SK-N-SH treated with all-trans-retinoic acid at 6 μM for 48 hours (cell line): Measurements from ENCODE around the gene HDGFL2.

Experiments used
- ATAC-seq: fragments of 200-7000 bp; cut with Tn5 transposase; 3 replicates; pipeline ENCODE4 v1.9.1; 2020; ENCODE audit warnings: mild to moderate bottlenecking, moderate library complexity
- ARNTL ChIP-seq: fragments of 450-650 bp; formaldehyde crosslinking; IDR thresholded peaks from 2 replicates; pipeline ENCODE4 v1.5.0; 2020; ENCODE audit warnings: low read depth, mild to moderate bottlenecking, moderate library complexity, borderline replicate concordance
- BACH2 ChIP-seq: fragments of 250-450 bp; sonication (Bioruptor Pico); IDR thresholded peaks from 2 replicates; pipeline ENCODE4 v1.9.0; 2021; ENCODE audit warnings: mild to moderate bottlenecking, borderline replicate concordance
- CREB5 ChIP-seq: fragments of 250-450 bp; sonication (Bioruptor Pico); IDR thresholded peaks from 2 replicates; pipeline ENCODE4 v1.5.1; 2020; ENCODE audit warnings: low read depth, mild to moderate bottlenecking, moderate library complexity
- CSDC2 ChIP-seq: fragments of 250-450 bp; sonication (Bioruptor Pico); IDR thresholded peaks from 2 replicates; pipeline ENCODE4 v1.5.0; 2020; ENCODE audit warnings: mild to moderate bottlenecking, moderate library complexity
- ESRRG ChIP-seq: fragments of 250-450 bp; sonication (Bioruptor Pico); IDR thresholded peaks from 2 replicates; pipeline ENCODE4 v1.6.1; 2021; ENCODE audit warnings: mild to moderate bottlenecking
- GLIS3 ChIP-seq: fragments of 250-450 bp; sonication (Bioruptor Pico); IDR thresholded peaks from 2 replicates; pipeline ENCODE4 v1.5.0; 2020; ENCODE audit warnings: mild to moderate bottlenecking, moderate library complexity
- ISL1 ChIP-seq: fragments of 250-450 bp; sonication (Bioruptor Pico); IDR thresholded peaks from 2 replicates; pipeline ENCODE4 v2.1.2; 2022; ENCODE audit warnings: mild to moderate bottlenecking, moderate library complexity
- RARB ChIP-seq: fragments of 250-450 bp; sonication (Bioruptor Pico); IDR thresholded peaks from 2 replicates; pipeline ENCODE4 v1.8.0; 2021; ENCODE audit warnings: mild to moderate bottlenecking, moderate library complexity
- SNAI2 ChIP-seq: fragments of 250-450 bp; sonication (Bioruptor Pico); IDR thresholded peaks from 2 replicates; pipeline ENCODE4 v1.5.0; 2020; ENCODE audit warnings: mild to moderate bottlenecking, moderate library complexity
- TCF4 ChIP-seq: fragments of 250-450 bp; sonication (Bioruptor Pico); IDR thresholded peaks from 2 replicates; pipeline ENCODE4 v1.8.0; 2021; ENCODE audit warnings: mild to moderate bottlenecking, moderate library complexity, borderline replicate concordance
- TOX ChIP-seq: fragments of 250-450 bp; sonication (Bioruptor Pico); IDR thresholded peaks from 2 replicates; pipeline ENCODE4 v1.8.0; 2021; ENCODE audit warnings: mild to moderate bottlenecking, moderate library complexity, borderline replicate concordance
- ZC3H10 ChIP-seq: fragments of 250-450 bp; sonication (Bioruptor Pico); IDR thresholded peaks from 2 replicates; pipeline ENCODE4 v1.5.1; 2021; ENCODE audit warnings: mild to moderate bottlenecking, moderate library complexity
- ZFP3 ChIP-seq: fragments of 250-450 bp; sonication (Bioruptor Pico); IDR thresholded peaks from 2 replicates; pipeline ENCODE4 v1.5.0; 2020; ENCODE audit warnings: mild to moderate bottlenecking, moderate library complexity
- ZFP30 ChIP-seq: fragments of 450-650 bp; formaldehyde crosslinking; IDR thresholded peaks from 2 replicates; pipeline ENCODE4 v1.5.0; 2022; ENCODE audit warnings: mild to moderate bottlenecking, moderate library complexity
- ZNF8 ChIP-seq: fragments of 450-650 bp; formaldehyde crosslinking; IDR thresholded peaks from 2 replicates; pipeline ENCODE4 v1.5.0; 2020; ENCODE audit warnings: mild to moderate bottlenecking, moderate library complexity
- TF ChIP-seq, protein P1 (sequence below): fragments of 250-450 bp; sonication (Bioruptor Pico); IDR thresholded peaks from 2 replicates; pipeline ENCODE4 v1.5.0; 2020; ENCODE audit warnings: mild to moderate bottlenecking, moderate library complexity
- TF ChIP-seq, protein P2 (sequence below): fragments of 250-450 bp; sonication (Bioruptor Pico); IDR thresholded peaks from 2 replicates; pipeline ENCODE4 v1.8.0; 2021; ENCODE audit warnings: low read depth, mild to moderate bottlenecking, moderate library complexity, borderline replicate concordance
- TF ChIP-seq, protein P3 (sequence below): fragments of 250-450 bp; sonication (Bioruptor Pico); IDR thresholded peaks from 2 replicates; pipeline ENCODE4 v1.5.1; 2021; ENCODE audit warnings: mild to moderate bottlenecking, moderate library complexity
- TF ChIP-seq, protein P4 (sequence below): fragments of 250-450 bp; sonication (Bioruptor Pico); IDR thresholded peaks from 2 replicates; pipeline ENCODE4 v1.8.0; 2020; ENCODE audit warnings: mild to moderate bottlenecking, moderate library complexity, borderline replicate concordance

HDGFL2 gene

GRCh38 chr19:4452230-4452990 lies 19.7 kb upstream of the HDGFL2 start:
- no peak for TF ChIP-seq ZNF8 (CRISPR knock-in tag)
- no peak for TF ChIP-seq GLIS3
- TF ChIP-seq ZFP3, result no peak

DNA sequence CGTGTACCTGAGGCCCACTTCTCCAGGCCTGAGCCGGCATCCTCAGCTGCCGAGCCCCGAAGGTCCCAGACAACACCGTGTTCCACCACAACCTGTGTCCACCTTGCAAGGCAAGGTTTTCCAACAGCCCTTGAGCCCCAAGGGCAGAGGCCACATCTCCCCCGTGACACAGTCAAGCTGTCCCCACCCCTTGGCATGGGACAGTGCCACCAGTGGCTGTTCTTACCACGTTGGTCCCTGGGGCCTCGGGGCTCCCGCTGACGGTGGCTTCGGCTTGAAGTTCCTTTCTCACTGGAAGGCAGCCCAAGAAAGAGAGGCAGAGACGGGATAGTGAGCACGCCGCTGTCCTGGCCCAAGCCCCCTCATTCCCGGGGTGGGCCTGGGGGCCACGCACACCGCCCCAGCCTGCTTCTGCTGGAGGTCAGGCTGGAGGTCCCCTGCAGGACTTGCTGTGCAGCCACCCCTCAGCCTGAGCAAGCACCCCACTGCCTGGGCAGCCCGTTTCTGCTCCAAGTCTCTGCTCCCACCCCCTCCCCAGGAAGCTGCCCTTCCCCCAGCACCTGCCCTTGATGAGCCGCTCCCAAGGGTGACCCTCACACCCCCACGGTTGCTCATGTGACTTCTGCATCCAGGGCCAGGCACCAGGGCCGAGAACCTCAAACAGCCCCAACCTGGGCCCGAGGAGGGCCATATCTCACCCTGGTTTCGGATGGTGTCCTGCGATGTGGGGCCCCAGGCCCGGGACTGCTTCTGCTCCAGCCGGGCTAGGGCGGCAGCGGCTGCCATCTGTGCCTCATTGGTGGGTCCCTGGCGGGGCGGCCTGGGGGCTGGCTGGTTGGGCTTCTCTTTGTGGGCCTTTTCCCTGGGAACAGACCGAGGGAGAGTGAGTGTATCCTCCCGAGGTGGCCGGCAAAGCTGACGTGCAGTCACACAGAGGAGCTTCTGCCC lies 18.6 kb upstream of the HDGFL2 start:
- TF ChIP-seq RARB, result no peak
- TF ChIP-seq ISL1, result no peak
- no peak for TF ChIP-seq TOX (CRISPR knock-in tag)
- no peak for TF ChIP-seq ZC3H10 (CRISPR knock-in tag)
- TF ChIP-seq, protein P1, sequence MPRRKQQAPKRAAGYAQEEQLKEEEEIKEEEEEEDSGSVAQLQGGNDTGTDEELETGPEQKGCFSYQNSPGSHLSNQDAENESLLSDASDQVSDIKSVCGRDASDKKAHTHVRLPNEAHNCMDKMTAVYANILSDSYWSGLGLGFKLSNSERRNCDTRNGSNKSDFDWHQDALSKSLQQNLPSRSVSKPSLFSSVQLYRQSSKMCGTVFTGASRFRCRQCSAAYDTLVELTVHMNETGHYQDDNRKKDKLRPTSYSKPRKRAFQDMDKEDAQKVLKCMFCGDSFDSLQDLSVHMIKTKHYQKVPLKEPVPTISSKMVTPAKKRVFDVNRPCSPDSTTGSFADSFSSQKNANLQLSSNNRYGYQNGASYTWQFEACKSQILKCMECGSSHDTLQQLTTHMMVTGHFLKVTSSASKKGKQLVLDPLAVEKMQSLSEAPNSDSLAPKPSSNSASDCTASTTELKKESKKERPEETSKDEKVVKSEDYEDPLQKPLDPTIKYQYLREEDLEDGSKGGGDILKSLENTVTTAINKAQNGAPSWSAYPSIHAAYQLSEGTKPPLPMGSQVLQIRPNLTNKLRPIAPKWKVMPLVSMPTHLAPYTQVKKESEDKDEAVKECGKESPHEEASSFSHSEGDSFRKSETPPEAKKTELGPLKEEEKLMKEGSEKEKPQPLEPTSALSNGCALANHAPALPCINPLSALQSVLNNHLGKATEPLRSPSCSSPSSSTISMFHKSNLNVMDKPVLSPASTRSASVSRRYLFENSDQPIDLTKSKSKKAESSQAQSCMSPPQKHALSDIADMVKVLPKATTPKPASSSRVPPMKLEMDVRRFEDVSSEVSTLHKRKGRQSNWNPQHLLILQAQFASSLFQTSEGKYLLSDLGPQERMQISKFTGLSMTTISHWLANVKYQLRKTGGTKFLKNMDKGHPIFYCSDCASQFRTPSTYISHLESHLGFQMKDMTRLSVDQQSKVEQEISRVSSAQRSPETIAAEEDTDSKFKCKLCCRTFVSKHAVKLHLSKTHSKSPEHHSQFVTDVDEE (CRISPR knock-in tag), result no peak
- no peak for TF ChIP-seq TCF4
- TF ChIP-seq, protein P2, sequence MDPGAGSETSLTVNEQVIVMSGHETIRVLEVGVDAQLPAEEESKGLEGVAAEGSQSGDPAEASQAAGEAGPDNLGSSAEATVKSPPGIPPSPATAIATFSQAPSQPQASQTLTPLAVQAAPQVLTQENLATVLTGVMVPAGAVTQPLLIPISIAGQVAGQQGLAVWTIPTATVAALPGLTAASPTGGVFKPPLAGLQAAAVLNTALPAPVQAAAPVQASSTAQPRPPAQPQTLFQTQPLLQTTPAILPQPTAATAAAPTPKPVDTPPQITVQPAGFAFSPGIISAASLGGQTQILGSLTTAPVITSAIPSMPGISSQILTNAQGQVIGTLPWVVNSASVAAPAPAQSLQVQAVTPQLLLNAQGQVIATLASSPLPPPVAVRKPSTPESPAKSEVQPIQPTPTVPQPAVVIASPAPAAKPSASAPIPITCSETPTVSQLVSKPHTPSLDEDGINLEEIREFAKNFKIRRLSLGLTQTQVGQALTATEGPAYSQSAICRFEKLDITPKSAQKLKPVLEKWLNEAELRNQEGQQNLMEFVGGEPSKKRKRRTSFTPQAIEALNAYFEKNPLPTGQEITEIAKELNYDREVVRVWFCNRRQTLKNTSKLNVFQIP (CRISPR knock-in tag), result no peak
- TF ChIP-seq BACH2 (CRISPR knock-in tag), result no peak
- no peak for TF ChIP-seq ZFP3
- TF ChIP-seq ZFP30, result no peak
- no peak for TF ChIP-seq CSDC2 (CRISPR knock-in tag)
- no peak for TF ChIP-seq ARNTL (CRISPR knock-in tag)
- TF ChIP-seq GLIS3, result no peak
- TF ChIP-seq SNAI2 (CRISPR knock-in tag), result no peak
- TF ChIP-seq, protein P3, sequence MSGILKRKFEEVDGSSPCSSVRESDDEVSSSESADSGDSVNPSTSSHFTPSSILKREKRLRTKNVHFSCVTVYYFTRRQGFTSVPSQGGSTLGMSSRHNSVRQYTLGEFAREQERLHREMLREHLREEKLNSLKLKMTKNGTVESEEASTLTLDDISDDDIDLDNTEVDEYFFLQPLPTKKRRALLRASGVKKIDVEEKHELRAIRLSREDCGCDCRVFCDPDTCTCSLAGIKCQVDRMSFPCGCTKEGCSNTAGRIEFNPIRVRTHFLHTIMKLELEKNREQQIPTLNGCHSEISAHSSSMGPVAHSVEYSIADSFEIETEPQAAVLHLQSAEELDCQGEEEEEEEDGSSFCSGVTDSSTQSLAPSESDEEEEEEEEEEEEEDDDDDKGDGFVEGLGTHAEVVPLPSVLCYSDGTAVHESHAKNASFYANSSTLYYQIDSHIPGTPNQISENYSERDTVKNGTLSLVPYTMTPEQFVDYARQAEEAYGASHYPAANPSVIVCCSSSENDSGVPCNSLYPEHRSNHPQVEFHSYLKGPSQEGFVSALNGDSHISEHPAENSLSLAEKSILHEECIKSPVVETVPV (CRISPR knock-in tag), result no peak
- TF ChIP-seq, all 23 proteins: peak for 0
- ATAC-seq, result no peak

More at GRCh38 chr19:4452230-4452990, 19.7 kb upstream of the HDGFL2 start:
- ATAC-seq, result no peak

DNA sequence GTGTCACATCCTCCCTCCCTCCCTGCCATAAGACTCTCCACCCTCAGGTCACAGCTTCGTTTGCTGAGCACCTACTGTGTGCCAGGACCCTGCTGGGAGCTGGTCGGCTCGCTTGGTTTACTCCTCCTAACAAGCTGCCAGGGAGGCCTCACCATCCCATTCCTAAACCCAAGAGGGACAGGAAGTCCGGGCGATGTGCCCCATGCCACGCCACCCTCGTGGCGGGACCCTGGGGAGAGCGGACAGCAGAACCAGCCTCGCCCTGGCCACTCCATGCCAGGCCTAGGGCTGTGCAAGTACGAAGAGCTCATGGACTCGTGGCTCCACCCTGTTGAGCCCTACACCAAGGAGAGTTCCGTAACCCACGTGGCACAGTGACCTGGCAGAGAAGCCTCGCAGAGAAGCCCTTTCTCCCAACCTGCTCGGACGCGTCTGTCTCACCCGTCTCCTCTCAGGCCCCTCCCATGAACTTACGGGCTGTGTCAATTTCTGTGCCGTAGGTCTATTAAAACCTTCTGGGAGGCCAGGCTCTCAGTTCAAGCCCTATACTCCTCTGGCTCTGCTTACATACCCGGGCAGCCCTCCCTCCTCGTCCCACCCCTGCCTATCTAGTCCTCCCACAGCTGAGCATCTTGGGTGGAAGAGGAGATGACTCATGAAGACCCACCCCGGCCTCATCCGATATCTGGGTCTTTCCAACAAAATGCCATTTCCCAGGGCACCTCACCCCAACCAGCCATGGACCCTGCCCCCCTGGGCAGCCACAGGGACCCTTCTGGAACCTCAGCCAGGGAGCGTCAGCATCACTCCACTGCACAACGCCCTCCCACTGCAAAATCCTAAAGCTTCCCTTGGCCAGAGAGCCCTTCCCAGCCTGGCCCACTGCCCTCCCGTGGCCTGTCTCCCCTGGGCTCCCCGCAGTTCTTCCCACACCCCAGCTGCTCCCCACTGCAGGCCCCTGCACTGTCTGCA lies 17.1 kb upstream of the HDGFL2 start:
- ATAC-seq, result no peak
- TF ChIP-seq ARNTL (CRISPR knock-in tag), result no peak
- TF ChIP-seq ESRRG (CRISPR knock-in tag), result no peak
- no peak for TF ChIP-seq ISL1
- TF ChIP-seq, protein P2 (CRISPR knock-in tag), result no peak
- TF ChIP-seq BACH2 (CRISPR knock-in tag), result no peak
- TF ChIP-seq, protein P4, sequence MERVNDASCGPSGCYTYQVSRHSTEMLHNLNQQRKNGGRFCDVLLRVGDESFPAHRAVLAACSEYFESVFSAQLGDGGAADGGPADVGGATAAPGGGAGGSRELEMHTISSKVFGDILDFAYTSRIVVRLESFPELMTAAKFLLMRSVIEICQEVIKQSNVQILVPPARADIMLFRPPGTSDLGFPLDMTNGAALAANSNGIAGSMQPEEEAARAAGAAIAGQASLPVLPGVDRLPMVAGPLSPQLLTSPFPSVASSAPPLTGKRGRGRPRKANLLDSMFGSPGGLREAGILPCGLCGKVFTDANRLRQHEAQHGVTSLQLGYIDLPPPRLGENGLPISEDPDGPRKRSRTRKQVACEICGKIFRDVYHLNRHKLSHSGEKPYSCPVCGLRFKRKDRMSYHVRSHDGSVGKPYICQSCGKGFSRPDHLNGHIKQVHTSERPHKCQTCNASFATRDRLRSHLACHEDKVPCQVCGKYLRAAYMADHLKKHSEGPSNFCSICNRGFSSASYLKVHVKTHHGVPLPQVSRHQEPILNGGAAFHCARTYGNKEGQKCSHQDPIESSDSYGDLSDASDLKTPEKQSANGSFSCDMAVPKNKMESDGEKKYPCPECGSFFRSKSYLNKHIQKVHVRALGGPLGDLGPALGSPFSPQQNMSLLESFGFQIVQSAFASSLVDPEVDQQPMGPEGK, result no peak
- TF ChIP-seq ZC3H10 (CRISPR knock-in tag), result no peak
- no peak for TF ChIP-seq CREB5 (CRISPR knock-in tag)
- TF ChIP-seq CSDC2 (CRISPR knock-in tag), result no peak
- TF ChIP-seq, protein P1 (CRISPR knock-in tag), result no peak
